ENCODE measurements around the gene KRT37.

- TF ChIP-seq CTCF (IDR thresholded peaks at IDR 0.05) = no peak
- TF ChIP-seq POLR2A (IDR thresholded peaks at IDR 0.05) = no peak
- TF ChIP-seq EP300 (IDR thresholded peaks at IDR 0.05) = no peak
- TF ChIP-seq POLR2AphosphoS5 (IDR thresholded peaks at IDR 0.05) = no peak
Observed at GRCh38 chr17:41439375-41439774, 15.0 kb upstream of the KRT37 start.
